CD4-positive, alpha-beta T cell treated with Interleukin-6 for 4 hours (primary cell): ENCODE measurements around the gene DCAF4.

Source experiments
- DNase-seq: peaks from one replicate; pipeline ENCODE4 v3.0.0-alpha.2; 2020; ENCODE audit warnings: mixed read lengths

Gene DCAF4

GRCh38 chr14:72926292-72927028 lies at the start of gene DCAF4:
TSS of gene DCAF4 (plus strand) at chr14:72926464. CDS start at chr14:72937979, 11,515 bp downstream.
- DNase-seq, result peak; percentile 98

- DNase-seq, result no peak
Observed at GRCh38 chr14:72876710-72877063, 49.6 kb upstream of the DCAF4 start.

- DNase-seq, result no peak
Observed at GRCh38 chr14:72878746-72879145, 47.5 kb upstream of the DCAF4 start.

GRCh38 chr14:72879431-72879830 lies 46.8 kb upstream of the DCAF4 start:
- DNase-seq, result no peak

- no peak for DNase-seq
Observed at GRCh38 chr14:72880164-72880563, 46.1 kb upstream of the DCAF4 start.

GRCh38 chr14:72880820-72881219 lies 45.4 kb upstream of the DCAF4 start:
- no peak for DNase-seq

- DNase-seq, result no peak
Observed at GRCh38 chr14:72881543-72881942, 44.7 kb upstream of the DCAF4 start.

- no peak for DNase-seq
Observed at GRCh38 chr14:72882047-72882446, 44.2 kb upstream of the DCAF4 start.

- DNase-seq, result no peak
Observed at GRCh38 chr14:72882463-72882862, 43.8 kb upstream of the DCAF4 start.

- no peak for DNase-seq
Observed at GRCh38 chr14:72883109-72883508, 43.2 kb upstream of the DCAF4 start.

GRCh38 chr14:72883961-72884360 lies 42.3 kb upstream of the DCAF4 start:
- DNase-seq, result no peak

GRCh38 chr14:72884386-72884785 lies 41.9 kb upstream of the DCAF4 start:
- DNase-seq, result no peak

GRCh38 chr14:72887514-72887913 lies 38.8 kb upstream of the DCAF4 start:
- no peak for DNase-seq

GRCh38 chr14:72888192-72888591 lies 38.1 kb upstream of the DCAF4 start:
- DNase-seq, result no peak

GRCh38 chr14:72888636-72889201 lies 37.5 kb upstream of the DCAF4 start:
- DNase-seq, result no peak

GRCh38 chr14:72889366-72889765 lies 36.9 kb upstream of the DCAF4 start:
- DNase-seq, result no peak

GRCh38 chr14:72891666-72892102 lies 34.6 kb upstream of the DCAF4 start:
- DNase-seq, result no peak

- DNase-seq, result peak; percentile 41
Observed at GRCh38 chr14:72892103-72892878, 34.0 kb upstream of the DCAF4 start.

- peak; percentile 41 for DNase-seq
Observed at GRCh38 chr14:72892879-72893635, 33.2 kb upstream of the DCAF4 start.

- peak; percentile 96 for DNase-seq
Observed at GRCh38 chr14:72893636-72894322, 32.5 kb upstream of the DCAF4 start, which contains the start of gene DPF3. TSS of gene DPF3 (minus strand) at chr14:72894101. CDS start at chr14:72894088, 13 bp downstream.

- DNase-seq, result no peak
Observed at GRCh38 chr14:72894323-72894622, 32.0 kb upstream of the DCAF4 start.

GRCh38 chr14:72894623-72895378 lies 31.5 kb upstream of the DCAF4 start:
- DNase-seq, result peak; percentile 18
